HepG2 (cell line): ENCODE results near the gene GPR162. TPM values are rescaled to one million over a fixed set of nuclear protein-coding genes. Genes with fewer than 3 reads are reported as not detected.

Experiments used
- FOSL2 ChIP-seq: sonication (generic); formaldehyde crosslinking; IDR thresholded peaks from 2 replicates; pipeline ENCODE4 v1.4.0; 2020; ENCODE audit warnings: missing genetic modification reagents
- FOXK2 ChIP-seq: fragments of 450-650 bp; IDR thresholded peaks from 2 replicates; pipeline ENCODE4 v1.6.1; 2016
- KMT2A ChIP-seq: sonication (generic); formaldehyde crosslinking; IDR thresholded peaks from 2 replicates; pipeline ENCODE4 v1.4.0; 2020; ENCODE audit warnings: missing genetic modification reagents
- MIER3 ChIP-seq: IDR thresholded peaks from 2 replicates; pipeline ENCODE4 v1.6.1; 2016; ENCODE audit warnings: missing compliant biosample characterization, borderline replicate concordance
- NAIF1 ChIP-seq: sonication (generic); formaldehyde crosslinking; IDR thresholded peaks from 2 replicates; pipeline ENCODE4 v1.5.0; 2020; ENCODE audit warnings: mild to moderate bottlenecking, missing genetic modification reagents, borderline replicate concordance
- NCOR1 ChIP-seq: fragments of 200-600 bp; sonication (generic); IDR thresholded peaks from 2 replicates; pipeline ENCODE4 v1.7.0; 2017; ENCODE audit warnings: antibody characterized with exemption, low read length, borderline replicate concordance
- REL ChIP-seq: sonication (generic); formaldehyde crosslinking; conservative IDR thresholded peaks from 2 replicates; pipeline ENCODE4 v1.8.0; 2022; ENCODE audit warnings: mild to moderate bottlenecking, missing genetic modification reagents, moderate library complexity
- REPIN1 ChIP-seq: sonication (generic); formaldehyde crosslinking; IDR thresholded peaks from 2 replicates; pipeline ENCODE4 v1.8.0; 2022; ENCODE audit warnings: missing genetic modification reagents, low read depth, mild to moderate bottlenecking, borderline replicate concordance
- RFX3 ChIP-seq: IDR thresholded peaks from 2 replicates; pipeline ENCODE4 v1.6.1; 2016; ENCODE audit warnings: missing biosample characterization, missing genetic modification reagents
- THAP11 ChIP-seq: IDR thresholded peaks from 2 replicates; pipeline ENCODE4 v1.6.1; 2016; ENCODE audit warnings: missing biosample characterization, missing genetic modification reagents
- ZNF644 ChIP-seq: IDR thresholded peaks from 2 replicates; pipeline ENCODE4 v1.6.1; 2016; ENCODE audit warnings: low read depth
- ZNF678 ChIP-seq: sonication (generic); formaldehyde crosslinking; IDR thresholded peaks from 2 replicates; pipeline ENCODE4 v1.4.0; 2020; ENCODE audit warnings: mild to moderate bottlenecking, missing genetic modification reagents
- ZNF746 ChIP-seq: sonication (generic); formaldehyde crosslinking; IDR thresholded peaks from 2 replicates; pipeline ENCODE4 v1.8.0; 2022; ENCODE audit warnings: mild to moderate bottlenecking, missing genetic modification reagents
- polyA plus RNA-seq, 8 experiments: library from polyadenylated mRNA; depleted of rRNA in 3 of 8; stranded (reverse) in 7 of 8; unstranded in 1 of 8; fragments of >200 nt; fragmentation: Illumina TruSeq in 4 of 8; extraction: Trizol in 4 of 8; gene quantifications; 2 replicates each; pipeline versions ENCODE4 v1.2.1 to v1.2.3, GENCODE V29; 2011 to 2016; ENCODE audit warnings: low read depth in 4 of 8, missing spikeins in 1 of 8, mixed read lengths in 1 of 8; ENCODE audit not compliant: insufficient read depth in 1 of 8
- total RNA-seq, 5 experiments: library from RNA; depleted of rRNA; stranded (reverse); fragments of >200 nt; fragmentation: Illumina TruSeq; extraction: Trizol; gene quantifications; 2 replicates each; pipeline ENCODE4 v1.2.3, GENCODE V29; 2016; ENCODE audit warnings: low read depth in 1 of 5
- TF ChIP-seq, protein P1 (sequence below): sonication (generic); formaldehyde crosslinking; IDR thresholded peaks from 2 replicates; pipeline ENCODE4 v1.4.0; 2020; ENCODE audit warnings: missing genetic modification reagents, borderline replicate concordance
- TF ChIP-seq, protein P2 (sequence below): sonication (generic); formaldehyde crosslinking; IDR thresholded peaks from 2 replicates; pipeline ENCODE4 v1.5.1; 2020; ENCODE audit warnings: mild to moderate bottlenecking, missing genetic modification reagents
- TF ChIP-seq, protein P3 (sequence below): sonication (generic); formaldehyde crosslinking; IDR thresholded peaks from 2 replicates; pipeline ENCODE4 v1.4.0; 2020; ENCODE audit warnings: mild to moderate bottlenecking, missing genetic modification reagents
- TF ChIP-seq, protein P4 (sequence below): sonication (generic); formaldehyde crosslinking; IDR thresholded peaks from 2 replicates; pipeline ENCODE4 v1.5.0; 2020; ENCODE audit warnings: mild to moderate bottlenecking, missing genetic modification reagents
- TF ChIP-seq, protein P5 (sequence below): IDR thresholded peaks from 2 replicates; pipeline ENCODE4 v1.6.1; 2012; ENCODE audit warnings: inconsistent platforms
- TF ChIP-seq, protein P6 (sequence below): sonication (generic); formaldehyde crosslinking; IDR thresholded peaks from 2 replicates; pipeline ENCODE4 v1.4.0; 2020; ENCODE audit warnings: missing genetic modification reagents, borderline replicate concordance

Gene GPR162
- total and polyA plus RNA-seq, 2 of the 13 experiments (the other 11 are each of a cell fraction or from before 2014, with no cell fraction given): 0.08 TPM; not detected in 1

DNA sequence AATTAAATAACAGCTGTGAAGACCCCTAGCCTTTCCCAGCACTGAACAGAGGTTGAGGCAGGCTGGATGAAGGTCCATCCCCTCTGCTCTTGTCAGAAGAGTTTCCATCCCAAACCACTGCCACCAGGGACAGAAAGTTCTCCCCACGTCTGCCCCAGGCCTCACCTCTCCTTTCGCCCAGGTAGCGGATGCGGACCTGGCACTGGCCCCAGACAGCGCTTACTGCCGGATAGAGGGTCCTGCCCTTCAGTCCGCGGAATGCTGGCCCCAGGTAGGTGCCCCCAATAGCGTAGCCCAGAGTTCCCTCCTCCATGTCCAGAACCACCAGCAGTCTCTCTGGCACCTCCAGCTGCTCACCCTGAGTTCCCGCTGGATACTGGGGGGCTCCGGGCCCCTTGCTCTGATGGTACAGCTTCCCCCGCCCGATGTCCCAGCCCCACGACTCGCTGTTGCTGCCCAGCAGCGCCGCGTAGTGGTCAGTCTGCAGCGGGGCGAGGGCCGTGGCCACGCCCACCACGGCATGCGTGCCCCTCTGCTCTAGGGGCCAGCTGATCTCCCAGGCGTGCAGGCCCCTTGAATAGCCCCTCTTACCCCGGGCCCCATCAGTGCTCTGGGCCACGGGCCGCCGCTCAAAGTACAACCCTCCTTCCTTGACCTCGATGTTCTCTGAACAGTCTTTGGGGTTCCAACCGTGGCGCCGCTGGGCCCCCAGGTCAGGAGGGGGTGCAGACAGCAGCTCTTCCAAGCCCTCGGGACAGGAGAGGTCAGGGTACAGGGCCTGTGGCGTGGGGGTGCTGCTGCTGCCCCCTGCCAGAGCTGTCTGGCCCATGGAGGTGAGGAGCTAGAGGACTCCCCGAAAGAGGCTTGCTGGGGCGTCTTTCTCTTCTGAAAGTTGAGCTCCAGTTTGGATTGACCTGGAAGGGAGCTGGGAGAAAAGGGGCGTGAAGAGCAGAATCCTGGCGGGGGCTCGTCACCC, 50.7 kb downstream of the GPR162 start (continued):
- TF ChIP-seq, protein P1, sequence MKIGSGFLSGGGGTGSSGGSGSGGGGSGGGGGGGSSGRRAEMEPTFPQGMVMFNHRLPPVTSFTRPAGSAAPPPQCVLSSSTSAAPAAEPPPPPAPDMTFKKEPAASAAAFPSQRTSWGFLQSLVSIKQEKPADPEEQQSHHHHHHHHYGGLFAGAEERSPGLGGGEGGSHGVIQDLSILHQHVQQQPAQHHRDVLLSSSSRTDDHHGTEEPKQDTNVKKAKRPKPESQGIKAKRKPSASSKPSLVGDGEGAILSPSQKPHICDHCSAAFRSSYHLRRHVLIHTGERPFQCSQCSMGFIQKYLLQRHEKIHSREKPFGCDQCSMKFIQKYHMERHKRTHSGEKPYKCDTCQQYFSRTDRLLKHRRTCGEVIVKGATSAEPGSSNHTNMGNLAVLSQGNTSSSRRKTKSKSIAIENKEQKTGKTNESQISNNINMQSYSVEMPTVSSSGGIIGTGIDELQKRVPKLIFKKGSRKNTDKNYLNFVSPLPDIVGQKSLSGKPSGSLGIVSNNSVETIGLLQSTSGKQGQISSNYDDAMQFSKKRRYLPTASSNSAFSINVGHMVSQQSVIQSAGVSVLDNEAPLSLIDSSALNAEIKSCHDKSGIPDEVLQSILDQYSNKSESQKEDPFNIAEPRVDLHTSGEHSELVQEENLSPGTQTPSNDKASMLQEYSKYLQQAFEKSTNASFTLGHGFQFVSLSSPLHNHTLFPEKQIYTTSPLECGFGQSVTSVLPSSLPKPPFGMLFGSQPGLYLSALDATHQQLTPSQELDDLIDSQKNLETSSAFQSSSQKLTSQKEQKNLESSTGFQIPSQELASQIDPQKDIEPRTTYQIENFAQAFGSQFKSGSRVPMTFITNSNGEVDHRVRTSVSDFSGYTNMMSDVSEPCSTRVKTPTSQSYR (CRISPR knock-in tag): peak; percentile 45
- TF ChIP-seq, protein P2, sequence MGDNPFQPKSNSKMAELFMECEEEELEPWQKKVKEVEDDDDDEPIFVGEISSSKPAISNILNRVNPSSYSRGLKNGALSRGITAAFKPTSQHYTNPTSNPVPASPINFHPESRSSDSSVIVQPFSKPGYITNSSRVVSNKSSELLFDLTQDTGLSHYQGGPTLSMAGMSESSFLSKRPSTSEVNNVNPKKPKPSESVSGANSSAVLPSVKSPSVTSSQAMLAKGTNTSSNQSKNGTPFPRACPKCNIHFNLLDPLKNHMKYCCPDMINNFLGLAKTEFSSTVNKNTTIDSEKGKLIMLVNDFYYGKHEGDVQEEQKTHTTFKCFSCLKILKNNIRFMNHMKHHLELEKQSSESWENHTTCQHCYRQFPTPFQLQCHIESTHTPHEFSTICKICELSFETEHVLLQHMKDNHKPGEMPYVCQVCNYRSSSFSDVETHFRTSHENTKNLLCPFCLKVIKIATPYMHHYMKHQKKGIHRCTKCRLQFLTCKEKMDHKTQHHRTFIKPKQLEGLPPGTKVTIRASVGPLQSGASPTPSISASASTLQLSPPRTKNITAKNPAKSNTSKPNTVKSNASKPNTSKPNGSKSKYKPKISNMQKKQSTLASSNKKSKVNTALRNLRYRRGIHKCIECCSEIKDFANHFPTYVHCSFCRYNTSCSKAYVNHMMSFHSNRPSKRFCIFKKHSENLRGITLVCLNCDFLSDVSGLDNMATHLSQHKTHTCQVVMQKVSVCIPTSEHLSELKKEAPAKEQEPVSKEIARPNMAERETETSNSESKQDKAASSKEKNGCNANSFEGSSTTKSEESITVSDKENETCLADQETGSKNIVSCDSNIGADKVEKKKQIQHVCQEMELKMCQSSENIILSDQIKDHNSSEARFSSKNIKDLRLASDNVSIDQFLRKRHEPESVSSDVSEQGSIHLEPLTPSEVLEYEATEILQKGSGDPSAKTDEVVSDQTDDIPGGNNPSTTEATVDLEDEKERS (CRISPR knock-in tag): no peak
- TF ChIP-seq, protein P3, sequence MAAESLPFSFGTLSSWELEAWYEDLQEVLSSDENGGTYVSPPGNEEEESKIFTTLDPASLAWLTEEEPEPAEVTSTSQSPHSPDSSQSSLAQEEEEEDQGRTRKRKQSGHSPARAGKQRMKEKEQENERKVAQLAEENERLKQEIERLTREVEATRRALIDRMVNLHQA (CRISPR knock-in tag): no peak
- TF ChIP-seq, protein P4, sequence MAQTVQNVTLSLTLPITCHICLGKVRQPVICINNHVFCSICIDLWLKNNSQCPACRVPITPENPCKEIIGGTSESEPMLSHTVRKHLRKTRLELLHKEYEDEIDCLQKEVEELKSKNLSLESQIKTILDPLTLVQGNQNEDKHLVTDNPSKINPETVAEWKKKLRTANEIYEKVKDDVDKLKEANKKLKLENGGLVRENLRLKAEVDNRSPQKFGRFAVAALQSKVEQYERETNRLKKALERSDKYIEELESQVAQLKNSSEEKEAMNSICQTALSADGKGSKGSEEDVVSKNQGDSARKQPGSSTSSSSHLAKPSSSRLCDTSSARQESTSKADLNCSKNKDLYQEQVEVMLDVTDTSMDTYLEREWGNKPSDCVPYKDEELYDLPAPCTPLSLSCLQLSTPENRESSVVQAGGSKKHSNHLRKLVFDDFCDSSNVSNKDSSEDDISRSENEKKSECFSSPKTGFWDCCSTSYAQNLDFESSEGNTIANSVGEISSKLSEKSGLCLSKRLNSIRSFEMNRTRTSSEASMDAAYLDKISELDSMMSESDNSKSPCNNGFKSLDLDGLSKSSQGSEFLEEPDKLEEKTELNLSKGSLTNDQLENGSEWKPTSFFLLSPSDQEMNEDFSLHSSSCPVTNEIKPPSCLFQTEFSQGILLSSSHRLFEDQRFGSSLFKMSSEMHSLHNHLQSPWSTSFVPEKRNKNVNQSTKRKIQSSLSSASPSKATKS (CRISPR knock-in tag): no peak
- peak; percentile 56 for TF ChIP-seq THAP11 (CRISPR knock-in tag)
- TF ChIP-seq MIER3 (CRISPR knock-in tag): peak; percentile 26; the same call in 1 of the 2 replicates
- TF ChIP-seq NCOR1: no peak
- no peak for TF ChIP-seq NAIF1 (CRISPR knock-in tag)
- TF ChIP-seq RFX3: no peak
- TF ChIP-seq, protein P5, sequence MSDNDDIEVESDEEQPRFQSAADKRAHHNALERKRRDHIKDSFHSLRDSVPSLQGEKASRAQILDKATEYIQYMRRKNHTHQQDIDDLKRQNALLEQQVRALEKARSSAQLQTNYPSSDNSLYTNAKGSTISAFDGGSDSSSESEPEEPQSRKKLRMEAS: peak; percentile 89
- TF ChIP-seq, protein P6, sequence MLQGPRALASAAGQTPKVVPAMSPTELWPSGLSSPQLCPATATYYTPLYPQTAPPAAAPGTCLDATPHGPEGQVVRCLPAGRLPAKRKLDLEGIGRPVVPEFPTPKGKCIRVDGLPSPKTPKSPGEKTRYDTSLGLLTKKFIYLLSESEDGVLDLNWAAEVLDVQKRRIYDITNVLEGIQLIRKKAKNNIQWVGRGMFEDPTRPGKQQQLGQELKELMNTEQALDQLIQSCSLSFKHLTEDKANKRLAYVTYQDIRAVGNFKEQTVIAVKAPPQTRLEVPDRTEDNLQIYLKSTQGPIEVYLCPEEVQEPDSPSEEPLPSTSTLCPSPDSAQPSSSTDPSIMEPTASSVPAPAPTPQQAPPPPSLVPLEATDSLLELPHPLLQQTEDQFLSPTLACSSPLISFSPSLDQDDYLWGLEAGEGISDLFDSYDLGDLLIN (CRISPR knock-in tag): 0 out of 2 replicates have a peak, but pooled peaks have one; percentile 51
- TF ChIP-seq FOXK2: peak; percentile 20; the same call in 1 of the 2 replicates
- peak; percentile 82 for TF ChIP-seq REPIN1
- TF ChIP-seq FOSL2: peak; percentile 60
- peak; percentile 65; the same call in 1 of the 2 replicates for TF ChIP-seq REL
- TF ChIP-seq KMT2A (CRISPR knock-in tag): peak; percentile 59; the same call in 1 of the 2 replicates
- TF ChIP-seq ZNF746: peak; percentile 35; the same call in 1 of the 2 replicates
- no peak for TF ChIP-seq ZNF644 (CRISPR knock-in tag)
- TF ChIP-seq ZNF678 (CRISPR knock-in tag): no peak
